ENCODE results near the gene DNAJB9.

- TF ChIP-seq SMARCC2 (IDR thresholded peaks at IDR 0.05; ENCODE audit: low read depth) (no peak), ELF2 (CRISPR knock-in tag; IDR thresholded peaks at IDR 0.05) (no peak), GMEB1 (CRISPR knock-in tag; IDR thresholded peaks at IDR 0.05) (no peak)
These were observed 34.1 kb downstream of the DNAJB9 start for GRCh38 chr7:108603656-108604306.

Data from K562 (cell line).